Neural progenitor cell (in vitro differentiated cells): ENCODE data around the gene YPEL4. TPM values are rescaled to one million over a fixed set of nuclear protein-coding genes. Genes with fewer than 3 reads are reported as not detected.

Experiments
- DNase-seq: peaks from one replicate; pipeline ENCODE4 v3.0.0-alpha.2; 2016; ENCODE audit warnings: low spot score
- H2AFZ ChIP-seq: fragments of 200-600 bp; sonication (generic); replicated peaks from 2 replicates; pipeline ENCODE4 v1.6.1; 2016; ENCODE audit warnings: antibody characterized with exemption
- H3F3A ChIP-seq: fragments of 200-600 bp; sonication (generic); 2 replicates; pipeline ENCODE4 v1.6.1; 2016; ENCODE audit warnings: antibody characterized with exemption, low read depth
- H3K27ac ChIP-seq: fragments of 200-600 bp; sonication (generic); 2 replicates; pipeline ENCODE4 v1.5.1; 2016; ENCODE audit warnings: mild to moderate bottlenecking
- H3K27me3 ChIP-seq: fragments of 200-600 bp; sonication (generic); 2 replicates; pipeline ENCODE4 v1.6.1; 2016; ENCODE audit warnings: mild to moderate bottlenecking, moderate library complexity
- H3K36me3 ChIP-seq: fragments of 200-600 bp; sonication (generic); 2 replicates; pipeline ENCODE4 v1.5.1; 2016
- H3K4me1 ChIP-seq: fragments of 200-600 bp; sonication (generic); 2 replicates; pipeline ENCODE4 v1.6.1; 2016; ENCODE audit warnings: mixed run types
- H3K4me2 ChIP-seq: fragments of 200-600 bp; sonication (generic); 2 replicates; pipeline ENCODE4 v1.6.1; 2016
- H3K4me3 ChIP-seq: fragments of 200-600 bp; sonication (generic); 2 replicates; pipeline ENCODE4 v1.5.1; 2016
- H3K79me2 ChIP-seq: fragments of 200-600 bp; sonication (generic); 2 replicates; pipeline ENCODE4 v1.6.1; 2016; ENCODE audit warnings: low read depth
- H3K9ac ChIP-seq: fragments of 200-600 bp; sonication (generic); 2 replicates; pipeline ENCODE4 v1.6.1; 2016
- H3K9me3 ChIP-seq: fragments of 200-600 bp; sonication (generic); 2 replicates; pipeline ENCODE4 v1.5.1; 2016; ENCODE audit warnings: low read depth
- H4K20me1 ChIP-seq: fragments of 200-600 bp; sonication (generic); 2 replicates; pipeline ENCODE4 v1.6.1; 2016; ENCODE audit warnings: low read depth
- H3K27ac Mint-ChIP-seq: 3 replicates; pipeline ENCODE4 v1.8.0; 2021; ENCODE audit warnings: mixed read lengths
- H3K27me3 Mint-ChIP-seq: 2 replicates; pipeline ENCODE4 v1.8.0; 2022; ENCODE audit warnings: low read depth, mild to moderate bottlenecking, inconsistent platforms, moderate library complexity, mixed read lengths; ENCODE audit not compliant: insufficient read depth
- H3K36me3 Mint-ChIP-seq: 3 replicates; pipeline ENCODE4 v1.8.0; 2021; ENCODE audit warnings: mixed read lengths
- H3K4me1 Mint-ChIP-seq: 3 replicates; pipeline ENCODE4 v1.8.0; 2021; ENCODE audit warnings: mixed read lengths
- H3K4me3 Mint-ChIP-seq: 3 replicates; pipeline ENCODE4 v1.8.0; 2021; ENCODE audit warnings: mild to moderate bottlenecking, moderate library complexity, mixed read lengths
- H3K9me3 Mint-ChIP-seq: 3 replicates; pipeline ENCODE4 v1.8.0; 2020; ENCODE audit warnings: mixed read lengths
- EZH2 ChIP-seq: fragments of 200-600 bp; sonication (generic); IDR thresholded peaks from 2 replicates; pipeline ENCODE4 v1.6.1; 2017; ENCODE audit warnings: antibody characterized with exemption, mild to moderate bottlenecking, moderate library complexity
- EZH2phosphoT487 ChIP-seq: fragments of 200-600 bp; sonication (generic); IDR thresholded peaks from 2 replicates; pipeline ENCODE4 v1.6.1; 2017; ENCODE audit warnings: antibody characterized with exemption
- total RNA-seq: library from RNA; depleted of rRNA; stranded (reverse); fragments of >200 nt; gene quantifications from 2 replicates; pipeline ENCODE4 v1.2.3, GENCODE V29; 2015; ENCODE audit warnings: low replicate concordance
- TF ChIP-seq, protein P1 (sequence below): fragments of 200-600 bp; sonication (generic); IDR thresholded peaks from 2 replicates; pipeline ENCODE4 v1.5.1; 2017; ENCODE audit warnings: antibody characterized with exemption, mild to moderate bottlenecking

YPEL4 gene
- total RNA-seq, 1 donor from 2014 or later = not detected

GRCh38 chr11:57620467-57620866, 29.2 kb downstream of the YPEL4 start:
- Histone ChIP-seq H3K79me2 (no peaks in the 10 kb centered on the region), H3K4me3 (no peak overlapping the region), H3K27me3 (no peaks in the 10 kb centered on the region), H3K27ac (no peak overlapping the region), H3K9me3 (peaks cover 10% of the 10 kb centered on the region), H3F3A (no peaks in the 10 kb centered on the region), H2AFZ (no peak overlapping the region), H3K4me1 (no peaks in the 10 kb centered on the region), H3K4me2 (no peak overlapping the region), H3K9ac (no peak overlapping the region), H3K36me3 (peaks cover 9% of the 10 kb centered on the region), H4K20me1 (no peaks in the 10 kb centered on the region)
- no peak for TF ChIP-seq EZH2
- TF ChIP-seq EZH2phosphoT487 = no peak
- TF ChIP-seq, protein P1, sequence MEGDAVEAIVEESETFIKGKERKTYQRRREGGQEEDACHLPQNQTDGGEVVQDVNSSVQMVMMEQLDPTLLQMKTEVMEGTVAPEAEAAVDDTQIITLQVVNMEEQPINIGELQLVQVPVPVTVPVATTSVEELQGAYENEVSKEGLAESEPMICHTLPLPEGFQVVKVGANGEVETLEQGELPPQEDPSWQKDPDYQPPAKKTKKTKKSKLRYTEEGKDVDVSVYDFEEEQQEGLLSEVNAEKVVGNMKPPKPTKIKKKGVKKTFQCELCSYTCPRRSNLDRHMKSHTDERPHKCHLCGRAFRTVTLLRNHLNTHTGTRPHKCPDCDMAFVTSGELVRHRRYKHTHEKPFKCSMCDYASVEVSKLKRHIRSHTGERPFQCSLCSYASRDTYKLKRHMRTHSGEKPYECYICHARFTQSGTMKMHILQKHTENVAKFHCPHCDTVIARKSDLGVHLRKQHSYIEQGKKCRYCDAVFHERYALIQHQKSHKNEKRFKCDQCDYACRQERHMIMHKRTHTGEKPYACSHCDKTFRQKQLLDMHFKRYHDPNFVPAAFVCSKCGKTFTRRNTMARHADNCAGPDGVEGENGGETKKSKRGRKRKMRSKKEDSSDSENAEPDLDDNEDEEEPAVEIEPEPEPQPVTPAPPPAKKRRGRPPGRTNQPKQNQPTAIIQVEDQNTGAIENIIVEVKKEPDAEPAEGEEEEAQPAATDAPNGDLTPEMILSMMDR = no peak
- H3K4me1 Mint-ChIP-seq = no peaks in the 10 kb centered on the region
- DNase-seq = no peak
- peaks cover 9% of the 10 kb centered on the region for H3K27me3 Mint-ChIP-seq
- H3K27ac Mint-ChIP-seq = no peak overlapping the region
- peaks cover 19% of the 10 kb centered on the region for H3K36me3 Mint-ChIP-seq
- H3K9me3 Mint-ChIP-seq = peaks cover 5% of the 10 kb centered on the region
- H3K4me3 Mint-ChIP-seq = no peak overlapping the region

DNA sequence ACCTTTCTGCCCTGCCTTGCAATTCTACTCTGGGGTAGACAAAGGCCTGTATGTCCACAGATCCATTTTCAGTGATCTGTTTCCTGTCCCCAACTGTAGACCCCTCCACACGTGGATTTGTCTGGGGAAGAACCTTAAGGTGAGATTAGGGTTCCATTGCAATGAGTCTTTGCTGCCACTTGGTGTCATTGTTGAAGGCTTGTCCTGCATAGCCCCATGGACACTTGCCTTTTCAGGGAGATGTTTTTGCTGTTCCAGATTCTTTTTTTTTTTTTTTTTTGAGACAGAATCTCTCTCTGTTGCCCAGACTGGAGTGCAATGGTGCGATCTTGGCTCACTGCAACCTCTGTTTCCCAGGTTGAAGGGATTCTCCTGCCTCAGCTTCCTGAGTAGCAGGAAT, 30.4 kb downstream of the YPEL4 start:
- Histone ChIP-seq H3F3A (no peaks in the 10 kb centered on the region), H3K9ac (no peak overlapping the region), H3K79me2 (no peaks in the 10 kb centered on the region), H3K36me3 (peaks cover 9% of the 10 kb centered on the region), H3K27me3 (no peaks in the 10 kb centered on the region), H4K20me1 (no peaks in the 10 kb centered on the region), H3K9me3 (peaks cover 10% of the 10 kb centered on the region), H3K4me3 (no peak overlapping the region), H3K27ac (no peak overlapping the region), H3K4me2 (no peak overlapping the region), H2AFZ (no peak overlapping the region), H3K4me1 (no peaks in the 10 kb centered on the region)
- no peak for DNase-seq
- no peak overlapping the region for H3K27ac Mint-ChIP-seq
- peaks cover 5% of the 10 kb centered on the region for H3K9me3 Mint-ChIP-seq
- no peak for TF ChIP-seq EZH2phosphoT487
- TF ChIP-seq, protein P1 = peak; percentile 28
- no peak for TF ChIP-seq EZH2
- H3K4me1 Mint-ChIP-seq = no peaks in the 10 kb centered on the region
- H3K36me3 Mint-ChIP-seq = peaks cover 21% of the 10 kb centered on the region
- H3K27me3 Mint-ChIP-seq = peaks cover 9% of the 10 kb centered on the region
- H3K4me3 Mint-ChIP-seq = no peak overlapping the region

GRCh38 chr11:57618438-57618837, 31.3 kb downstream of the YPEL4 start:
- no peak overlapping the region for H3K9ac ChIP-seq
- no peak overlapping the region for H3K4me2 ChIP-seq
- Mint-ChIP-seq H3K27me3 (peaks cover 9% of the 10 kb centered on the region), H3K4me3 (no peak overlapping the region), H3K9me3 (peaks cover 5% of the 10 kb centered on the region), H3K27ac (no peak overlapping the region), H3K36me3 (peaks cover 23% of the 10 kb centered on the region), H3K4me1 (no peaks in the 10 kb centered on the region)
- H3K4me3 ChIP-seq = no peak overlapping the region
- H3K79me2 ChIP-seq = no peaks in the 10 kb centered on the region
- no peak overlapping the region for H2AFZ ChIP-seq
- no peaks in the 10 kb centered on the region for H3K4me1 ChIP-seq
- H3K27ac ChIP-seq = no peak overlapping the region
- DNase-seq = no peak
- peaks cover 9% of the 10 kb centered on the region for H3K36me3 ChIP-seq
- H3F3A ChIP-seq = no peaks in the 10 kb centered on the region
- TF ChIP-seq EZH2phosphoT487 (no peak), EZH2 (no peak)
- TF ChIP-seq, protein P1 = no peak
- no peaks in the 10 kb centered on the region for H4K20me1 ChIP-seq
- H3K27me3 ChIP-seq = no peaks in the 10 kb centered on the region
- peaks cover 10% of the 10 kb centered on the region for H3K9me3 ChIP-seq
